Natural killer cell treated with Interleukin-12 subunit alpha and Interleukin-12 subunit beta and Interleukin-15 and Interleukin-18, amount 100 ng/mL, for 72 hours (primary cell): ENCODE measurements around the gene ELAVL2. TPM values are rescaled to one million over a fixed set of nuclear protein-coding genes. Genes with fewer than 3 reads are reported as not detected.

Experiments
- ATAC-seq, 2 donors: fragments of 150-1000 bp; cut with Tn5 transposase in 1 of 2; sonication (Bioruptor Pico), chemical (Tn5 transposase) in 1 of 2; 2 replicates each; pipeline ENCODE4 v1.10.0; 2021
- DNase-seq: peaks from one replicate; pipeline ENCODE4 v3.0.0; 2022; ENCODE audit warnings: low spot score
- H3K27ac Mint-ChIP-seq, 2 donors: 1 replicate in 1 of 2; 2 replicates in 1 of 2; pipeline ENCODE4 v1.8.0; 2022; ENCODE audit warnings: mixed read lengths in 2 of 2, mild to moderate bottlenecking in 1 of 2, moderate library complexity in 1 of 2
- H3K27me3 Mint-ChIP-seq, 2 donors: 1 replicate in 1 of 2; 2 replicates in 1 of 2; pipeline ENCODE4 v1.8.0; 2022; ENCODE audit warnings: mixed read lengths in 2 of 2
- H3K36me3 Mint-ChIP-seq: one replicate; pipeline ENCODE4 v1.8.0; 2022; ENCODE audit warnings: mixed read lengths
- H3K4me1 Mint-ChIP-seq, 2 donors: 1 replicate in 1 of 2; 2 replicates in 1 of 2; pipeline ENCODE4 v1.8.0; 2022; ENCODE audit warnings: low read depth in 2 of 2, mixed read lengths in 2 of 2, mild to moderate bottlenecking in 1 of 2
- H3K4me3 Mint-ChIP-seq: one replicate; pipeline ENCODE4 v1.8.0; 2022; ENCODE audit warnings: mixed read lengths
- H3K9me3 Mint-ChIP-seq: 2 replicates; pipeline ENCODE4 v1.8.0; 2022; ENCODE audit warnings: mixed read lengths
- total RNA-seq, 2 donors: library from RNA; stranded (reverse); gene quantifications; one replicate each; pipeline ENCODE4 v1.2.3, GENCODE V29; 2022

The ELAVL2 gene
- total RNA-seq, 2 donors from 2014 or later = not detected

- ATAC-seq (no peak), DNase-seq (no peak)
- Mint-ChIP-seq H3K4me1 (no peaks in the 10 kb centered on the region), H3K4me3 (no peak overlapping the region), H3K9me3 (peaks cover 7% of the 10 kb centered on the region), H3K36me3 (no peaks in the 10 kb centered on the region), H3K27me3 (no peaks in the 10 kb centered on the region), H3K27ac (no peak overlapping the region)
These were observed 24.5 kb downstream of the ELAVL2 start for GRCh38 chr9:23801523-23801922.

DNA sequence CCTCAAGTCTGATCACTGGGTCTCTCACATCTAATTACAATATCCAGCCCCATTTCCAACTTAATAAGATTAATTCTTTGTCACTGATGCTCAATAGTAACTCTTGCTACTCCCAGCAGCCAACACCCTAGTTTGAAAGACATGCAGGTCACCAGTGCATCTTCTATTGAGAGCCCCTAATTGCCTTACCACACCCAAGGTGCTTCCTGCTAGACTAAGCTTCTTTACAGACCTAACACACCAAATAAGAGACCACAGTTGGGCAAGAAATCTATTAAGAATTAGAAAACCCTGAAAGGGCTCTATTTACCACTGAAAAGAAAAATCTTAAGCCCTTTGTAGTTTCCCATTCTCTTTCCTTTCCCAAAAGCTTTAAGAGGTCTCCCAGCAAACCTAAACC, 26.5 kb downstream of the ELAVL2 start:
- Mint-ChIP-seq H3K27ac (no peak overlapping the region), H3K4me1 (no peaks in the 10 kb centered on the region), H3K36me3 (no peaks in the 10 kb centered on the region), H3K27me3 (no peaks in the 10 kb centered on the region), H3K4me3 (no peak overlapping the region), H3K9me3 (peaks cover 7% of the 10 kb centered on the region)
- ATAC-seq (no peak), DNase-seq (no peak)

DNA sequence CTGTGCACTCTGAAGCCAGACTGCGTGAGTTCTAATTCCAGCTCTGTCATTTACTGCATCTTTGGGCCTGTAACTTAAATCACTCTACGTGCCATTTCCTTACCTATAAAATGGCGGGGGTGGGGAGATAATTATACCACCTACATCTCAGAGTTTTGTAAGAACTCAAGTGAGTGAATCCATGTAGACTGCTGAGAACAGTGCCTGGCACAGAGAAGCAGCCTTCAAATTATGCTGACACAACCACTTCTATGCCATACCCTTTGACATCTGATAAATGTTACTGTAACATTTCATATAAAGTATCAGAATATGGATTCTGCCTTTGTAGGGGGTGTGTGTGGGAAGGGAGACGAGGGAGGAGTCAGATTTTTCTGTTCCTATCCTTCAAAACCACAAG, 27.7 kb downstream of the ELAVL2 start:
- ATAC-seq (no peak), DNase-seq (no peak)
- Mint-ChIP-seq H3K9me3 (peaks cover 7% of the 10 kb centered on the region), H3K4me3 (no peak overlapping the region), H3K27me3 (no peaks in the 10 kb centered on the region), H3K27ac (no peak overlapping the region), H3K4me1 (no peaks in the 10 kb centered on the region), H3K36me3 (no peaks in the 10 kb centered on the region)

DNA sequence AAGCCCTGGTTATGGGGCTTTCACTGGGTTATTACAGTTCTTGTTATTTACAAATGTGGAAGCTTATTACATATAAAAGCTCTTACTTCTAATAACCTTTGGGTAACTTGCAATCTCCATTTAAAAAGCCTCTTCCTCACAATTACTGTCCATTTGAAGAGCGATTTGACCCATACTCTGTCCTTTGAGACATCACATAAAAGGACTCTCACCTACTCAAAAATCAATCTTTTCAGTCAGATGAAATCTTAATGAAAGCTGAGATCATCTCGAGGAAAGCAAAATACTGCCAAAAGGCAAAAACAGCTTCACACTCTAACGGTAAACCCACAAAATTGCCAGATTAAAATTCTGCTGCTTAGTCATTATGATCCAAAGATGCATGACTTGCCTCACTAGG, 29.8 kb downstream of the ELAVL2 start:
- no peak for DNase-seq
- Mint-ChIP-seq H3K36me3 (no peaks in the 10 kb centered on the region), H3K27ac (no peak overlapping the region)

GRCh38 chr9:23790351-23791260, 35.4 kb downstream of the ELAVL2 start:
- DNase-seq (no peak), ATAC-seq (no peak)
- Mint-ChIP-seq H3K27me3 (no peaks in the 10 kb centered on the region), H3K4me1 (no peaks in the 10 kb centered on the region), H3K9me3 (peaks cover 9% of the 10 kb centered on the region), H3K4me3 (no peak overlapping the region), H3K27ac (no peak overlapping the region), H3K36me3 (no peaks in the 10 kb centered on the region)

More for the DNA sequence above, 29.8 kb downstream of the ELAVL2 start:
- no peaks in the 10 kb centered on the region for H3K9me3 Mint-ChIP-seq
- H3K4me3 Mint-ChIP-seq = no peak overlapping the region
- no peak for ATAC-seq
- H3K27me3 Mint-ChIP-seq = no peaks in the 10 kb centered on the region
- H3K4me1 Mint-ChIP-seq = no peaks in the 10 kb centered on the region

- DNase-seq (no peak), ATAC-seq (no peak)
- H3K4me3 Mint-ChIP-seq = no peak overlapping the region
- H3K27me3 Mint-ChIP-seq = no peaks in the 10 kb centered on the region
- peaks cover 11% of the 10 kb centered on the region for H3K9me3 Mint-ChIP-seq
- H3K4me1 Mint-ChIP-seq = no peaks in the 10 kb centered on the region
- no peaks in the 10 kb centered on the region for H3K36me3 Mint-ChIP-seq
- no peak overlapping the region for H3K27ac Mint-ChIP-seq
These were observed 36.3 kb downstream of the ELAVL2 start for GRCh38 chr9:23789529-23790254.

- ATAC-seq (no peak), DNase-seq (no peak)
- Mint-ChIP-seq H3K4me3 (no peak overlapping the region), H3K36me3 (no peaks in the 10 kb centered on the region), H3K9me3 (peaks cover 19% of the 10 kb centered on the region), H3K27ac (no peak overlapping the region), H3K27me3 (no peaks in the 10 kb centered on the region), H3K4me1 (no peaks in the 10 kb centered on the region)
These were observed 41.1 kb downstream of the ELAVL2 start for GRCh38 chr9:23784962-23785361.

DNA sequence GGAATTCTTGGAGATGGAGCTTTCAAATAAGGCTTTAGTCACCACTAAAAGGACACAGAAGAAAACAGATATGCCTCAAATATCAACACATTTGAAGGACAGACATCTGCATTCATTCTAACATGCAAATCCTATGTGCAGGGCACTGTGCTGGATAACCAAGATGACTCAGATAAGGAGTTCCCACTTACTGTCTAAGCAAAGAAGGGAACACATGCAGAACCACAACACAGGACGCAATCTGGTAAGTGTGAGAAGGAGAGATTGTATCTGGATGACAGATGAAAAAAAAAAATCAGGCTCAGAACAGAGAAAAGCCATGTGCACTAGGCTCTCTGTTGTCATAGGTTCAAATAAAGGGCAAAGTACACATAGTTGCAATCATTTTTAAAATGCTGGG, 42.5 kb downstream of the ELAVL2 start:
- DNase-seq (no peak), ATAC-seq (no peak)
- no peaks in the 10 kb centered on the region for H3K27me3 Mint-ChIP-seq
- peaks cover 19% of the 10 kb centered on the region for H3K9me3 Mint-ChIP-seq
- H3K27ac Mint-ChIP-seq = no peak overlapping the region
- no peaks in the 10 kb centered on the region for H3K36me3 Mint-ChIP-seq
- no peak overlapping the region for H3K4me3 Mint-ChIP-seq
- H3K4me1 Mint-ChIP-seq = no peaks in the 10 kb centered on the region

GRCh38 chr9:23779220-23779619, 46.8 kb downstream of the ELAVL2 start:
- DNase-seq = no peak
- H3K4me3 Mint-ChIP-seq = no peak overlapping the region
- no peaks in the 10 kb centered on the region for H3K27me3 Mint-ChIP-seq
- no peak for ATAC-seq
- peaks cover 25% of the 10 kb centered on the region for H3K9me3 Mint-ChIP-seq
- no peak overlapping the region for H3K27ac Mint-ChIP-seq
- H3K36me3 Mint-ChIP-seq = no peaks in the 10 kb centered on the region
- H3K4me1 Mint-ChIP-seq = no peaks in the 10 kb centered on the region

GRCh38 chr9:23777328-23777727, 48.7 kb downstream of the ELAVL2 start:
- Mint-ChIP-seq H3K36me3 (no peaks in the 10 kb centered on the region), H3K4me3 (no peak overlapping the region), H3K27me3 (no peaks in the 10 kb centered on the region), H3K27ac (no peak overlapping the region), H3K4me1 (no peaks in the 10 kb centered on the region), H3K9me3 (peaks cover 22% of the 10 kb centered on the region)
- DNase-seq (no peak), ATAC-seq (no peak)

DNA sequence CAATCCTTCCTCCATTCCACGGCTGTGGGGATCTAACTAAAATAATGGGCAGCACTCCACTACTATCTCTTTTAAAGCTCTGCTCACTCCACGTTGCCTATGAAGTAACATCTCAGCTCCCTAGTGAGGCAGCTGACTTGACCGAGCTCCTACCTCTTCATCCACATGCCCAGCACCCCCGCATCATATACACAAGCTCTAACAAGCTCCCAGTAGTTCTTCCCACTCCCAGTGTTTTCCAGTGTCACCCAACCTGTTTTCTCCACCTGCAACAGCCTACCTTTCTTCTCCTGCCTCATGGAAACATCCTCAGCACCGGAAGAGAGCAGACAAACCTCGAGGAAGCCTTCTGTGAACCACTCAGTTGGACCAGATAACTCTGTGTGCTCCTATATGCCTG, 50.5 kb downstream of the ELAVL2 start:
- Mint-ChIP-seq H3K27me3 (no peaks in the 10 kb centered on the region), H3K36me3 (no peaks in the 10 kb centered on the region), H3K4me1 (no peaks in the 10 kb centered on the region), H3K27ac (no peak overlapping the region), H3K4me3 (no peak overlapping the region), H3K9me3 (peaks cover 22% of the 10 kb centered on the region)
- ATAC-seq = no peak
- no peak for DNase-seq

DNA sequence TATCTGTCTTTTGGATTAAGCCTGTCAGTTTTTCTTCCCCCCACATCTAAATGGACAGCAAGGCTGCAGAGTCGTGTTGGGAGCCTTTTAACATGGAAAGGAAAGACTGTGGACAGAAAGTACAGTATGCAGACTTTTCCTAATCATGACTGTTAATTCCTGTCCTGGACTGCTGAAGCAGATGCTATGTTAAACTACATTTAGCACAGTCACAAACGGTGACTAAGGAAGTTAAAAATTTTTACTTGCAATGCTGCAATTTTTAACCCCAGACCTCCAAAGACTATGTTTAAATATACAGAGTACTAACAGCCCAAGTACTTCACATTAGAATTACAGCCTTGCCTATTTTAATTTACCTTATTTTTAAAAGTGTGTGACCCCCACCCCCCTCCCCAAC, 51.8 kb downstream of the ELAVL2 start:
- no peak overlapping the region for H3K27ac Mint-ChIP-seq
- no peak for DNase-seq
- H3K9me3 Mint-ChIP-seq = peaks cover 29% of the 10 kb centered on the region
- H3K4me1 Mint-ChIP-seq = no peaks in the 10 kb centered on the region
- no peak overlapping the region for H3K4me3 Mint-ChIP-seq
- ATAC-seq = no peak
- no peaks in the 10 kb centered on the region for H3K27me3 Mint-ChIP-seq
- H3K36me3 Mint-ChIP-seq = no peaks in the 10 kb centered on the region

DNA sequence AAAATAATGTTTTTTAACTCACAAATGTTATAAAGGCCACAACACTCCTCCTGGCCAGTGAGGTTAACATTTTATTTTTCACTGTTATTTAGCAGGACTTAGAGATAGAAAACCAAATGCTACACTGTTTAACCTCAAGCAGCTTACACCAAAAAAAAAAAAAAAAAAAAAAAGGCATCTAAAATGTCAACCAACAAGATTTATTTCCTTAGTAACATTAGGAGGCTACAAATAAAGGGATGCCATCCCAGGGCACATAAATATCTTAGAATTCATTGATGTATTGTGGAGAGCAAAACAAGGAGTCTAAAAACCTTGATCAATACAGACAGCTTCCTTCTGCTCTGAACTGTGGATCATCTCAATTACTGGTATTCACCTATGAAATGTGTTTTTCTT, 53.7 kb downstream of the ELAVL2 start:
- DNase-seq (no peak), ATAC-seq (no peak)
- Mint-ChIP-seq H3K4me1 (no peaks in the 10 kb centered on the region), H3K4me3 (no peak overlapping the region), H3K36me3 (no peaks in the 10 kb centered on the region), H3K27ac (no peak overlapping the region), H3K9me3 (peaks cover 38% of the 10 kb centered on the region), H3K27me3 (no peaks in the 10 kb centered on the region)

- H3K27ac Mint-ChIP-seq = no peak overlapping the region
- DNase-seq (no peak), ATAC-seq (no peak)
- H3K27me3 Mint-ChIP-seq = no peaks in the 10 kb centered on the region
- no peaks in the 10 kb centered on the region for H3K4me1 Mint-ChIP-seq
- no peaks in the 10 kb centered on the region for H3K36me3 Mint-ChIP-seq
- H3K4me3 Mint-ChIP-seq = no peak overlapping the region
- H3K9me3 Mint-ChIP-seq = peaks cover 38% of the 10 kb centered on the region
These were observed 54.2 kb downstream of the ELAVL2 start for GRCh38 chr9:23771746-23772384.
